Measurements from ENCODE around the gene PTPRJ. TPM values are rescaled to one million over a fixed set of nuclear protein-coding genes. Genes with fewer than 3 reads are reported as not detected.
"Not testable (repeated sequence)": the region's sequence is repeated elsewhere in the genome, so short reads cannot be mapped to it uniquely, and the experiment has no call there.

The PTPRJ gene
- total RNA-seq, 1 donor from 2014 or later = 70.3 TPM

DNA sequence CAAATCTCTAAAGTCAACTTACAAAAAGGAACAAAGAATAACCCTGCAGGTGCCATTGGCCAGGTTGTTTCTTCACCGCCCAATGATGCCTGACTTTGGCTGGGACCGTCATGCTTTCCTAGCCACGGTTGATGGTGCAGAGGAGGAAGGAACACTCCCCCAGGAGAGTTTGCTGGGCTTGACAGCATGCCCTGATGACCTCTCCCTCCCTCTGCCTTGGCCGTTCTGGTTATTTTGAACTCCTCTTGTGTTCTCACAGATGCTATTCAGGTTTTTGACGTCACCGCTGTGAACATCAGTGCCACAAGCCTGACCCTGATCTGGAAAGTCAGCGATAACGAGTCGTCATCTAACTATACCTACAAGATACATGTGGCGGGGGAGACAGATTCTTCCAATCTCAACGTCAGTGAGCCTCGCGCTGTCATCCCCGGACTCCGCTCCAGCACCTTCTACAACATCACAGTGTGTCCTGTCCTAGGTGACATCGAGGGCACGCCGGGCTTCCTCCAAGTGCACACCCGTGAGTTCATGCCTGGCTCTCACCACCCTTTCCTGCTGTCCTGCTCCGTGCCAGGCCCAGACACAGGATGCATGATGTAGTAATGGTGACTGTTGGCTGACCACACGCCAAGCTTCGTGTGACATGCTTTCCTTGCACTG, 147.3 kb downstream of the PTPRJ start:
- H3K4me3 Mint-ChIP-seq = no peak overlapping the region
- H3K4me1 Mint-ChIP-seq (ENCODE audit: low read depth) = peaks cover 36% of the 10 kb centered on the region
- peaks cover 67% of the 10 kb centered on the region for H3K36me3 Mint-ChIP-seq (ENCODE audit: low read depth)
- intact Hi-C loops (cut with micrococcal nuclease) = no loop called here
- H3K9me3 Mint-ChIP-seq = no peaks in the 10 kb centered on the region
- H3K27ac Mint-ChIP-seq = no peak overlapping the region
- H3K27me3 Mint-ChIP-seq (ENCODE audit: insufficient read depth) = no peaks in the 10 kb centered on the region
- DNase-seq (ENCODE audit: low spot score) = no peak

DNA sequence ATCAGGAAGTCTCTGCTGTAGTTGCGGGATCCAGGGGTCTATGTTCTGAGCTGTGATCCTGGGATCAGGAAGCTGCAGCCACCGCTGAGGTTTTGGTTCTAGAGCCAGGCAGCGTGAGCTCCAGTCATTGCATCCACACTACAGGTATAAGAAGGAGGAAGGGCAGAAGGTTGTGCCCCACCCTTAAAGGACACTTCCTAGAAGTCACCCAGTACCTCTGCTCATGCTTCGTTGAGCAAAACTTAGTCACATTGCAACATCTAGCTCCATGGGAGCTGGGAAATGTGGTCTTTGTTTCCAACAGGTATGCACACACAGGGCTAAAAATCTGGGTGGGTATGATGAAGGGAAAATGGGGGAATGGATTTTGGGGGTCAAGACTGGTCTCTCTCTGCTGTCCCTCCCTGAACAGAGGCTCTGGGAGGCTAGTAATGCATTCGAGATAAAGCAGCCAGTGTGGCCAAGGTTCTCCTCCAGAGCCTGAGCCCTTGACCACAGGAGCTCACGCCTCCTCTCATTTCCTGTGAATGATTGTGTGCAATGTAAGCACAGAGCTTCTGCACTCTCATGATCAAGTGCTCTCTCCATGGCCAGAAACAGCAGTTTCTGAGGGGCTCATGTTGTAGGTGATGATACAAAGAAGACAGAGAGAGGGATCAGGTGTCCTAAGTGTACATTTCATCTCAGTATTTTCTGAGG, 149.5 kb downstream of the PTPRJ start:
- H3K4me1 Mint-ChIP-seq (ENCODE audit: low read depth) = peaks cover 30% of the 10 kb centered on the region
- H3K9me3 Mint-ChIP-seq = no peaks in the 10 kb centered on the region
- DNase-seq (ENCODE audit: low spot score) = no peak
- H3K27ac Mint-ChIP-seq = peak overlapping the region; percentile 21
- H3K36me3 Mint-ChIP-seq (ENCODE audit: low read depth) = peaks cover 55% of the 10 kb centered on the region
- H3K27me3 Mint-ChIP-seq (ENCODE audit: insufficient read depth) = no peaks in the 10 kb centered on the region
- intact Hi-C loops (cut with micrococcal nuclease) = no loop called here
- H3K4me3 Mint-ChIP-seq = no peak overlapping the region

DNA sequence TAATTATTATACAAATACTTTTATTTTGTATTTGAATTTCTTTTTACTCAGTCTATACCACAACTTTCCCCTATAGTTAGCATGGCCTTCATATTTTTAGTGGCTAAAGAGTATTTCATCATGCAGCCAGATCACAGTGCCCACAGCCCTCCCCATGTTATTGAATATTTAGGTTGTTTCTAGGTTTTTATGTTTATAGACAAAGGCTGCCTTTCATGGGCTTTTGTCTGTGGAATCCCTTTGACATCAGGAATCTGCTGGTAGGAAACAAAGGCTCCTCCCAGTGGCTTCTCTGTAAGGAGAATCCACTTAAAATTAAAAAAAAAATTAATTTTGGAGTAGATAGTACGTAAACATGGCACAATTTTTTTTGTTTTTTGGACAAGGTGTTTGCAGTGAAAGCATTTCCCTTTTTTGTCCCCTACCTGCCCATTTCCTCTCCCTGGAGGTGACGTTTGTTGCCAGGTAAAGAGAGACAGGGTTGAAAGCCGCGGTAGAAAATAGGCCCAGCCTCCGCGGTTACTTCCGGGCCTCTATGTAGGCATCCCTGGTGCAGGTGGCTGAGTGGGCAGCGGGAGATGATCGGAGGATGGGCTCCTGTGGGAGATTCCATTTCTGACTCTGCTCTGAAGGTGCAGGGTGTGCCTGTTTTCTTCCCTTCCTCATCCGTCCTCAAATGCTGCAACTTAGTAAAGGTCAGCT, 154.0 kb downstream of the PTPRJ start:
- no peak overlapping the region for H3K4me3 Mint-ChIP-seq
- intact Hi-C loops (cut with micrococcal nuclease) = no loop called here
- DNase-seq (ENCODE audit: low spot score) = no peak
- H3K4me1 Mint-ChIP-seq (ENCODE audit: low read depth) = peaks cover 19% of the 10 kb centered on the region
- H3K36me3 Mint-ChIP-seq (ENCODE audit: low read depth) = peaks cover 45% of the 10 kb centered on the region
- no peaks in the 10 kb centered on the region for H3K9me3 Mint-ChIP-seq
- no peak overlapping the region for H3K27ac Mint-ChIP-seq
- no peaks in the 10 kb centered on the region for H3K27me3 Mint-ChIP-seq (ENCODE audit: insufficient read depth)

DNA sequence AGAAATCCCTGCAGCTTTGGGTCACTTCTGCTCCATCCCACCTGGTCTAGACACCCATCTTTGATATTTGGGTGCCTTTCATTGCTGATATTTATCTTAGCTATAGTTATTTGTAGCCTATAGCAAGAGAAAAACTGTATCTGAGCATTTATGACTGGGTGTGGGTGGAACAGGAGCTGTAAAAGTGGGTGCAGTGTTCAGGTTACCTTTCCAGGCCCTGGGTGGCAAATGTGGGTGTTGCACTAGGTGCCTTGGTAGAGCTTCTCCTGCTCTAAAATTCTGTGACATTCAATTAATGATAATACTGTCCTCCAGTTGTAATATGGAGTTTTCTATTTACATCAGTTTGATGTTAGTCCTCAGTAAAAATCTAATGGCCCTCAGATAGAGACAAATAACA, 157.9 kb downstream of the PTPRJ start:
- intact Hi-C loops (cut with micrococcal nuclease) = no loop called here
- H3K9me3 Mint-ChIP-seq = no peaks in the 10 kb centered on the region
- H3K36me3 Mint-ChIP-seq (ENCODE audit: low read depth) = peaks cover 47% of the 10 kb centered on the region
- peaks cover 14% of the 10 kb centered on the region for H3K4me1 Mint-ChIP-seq (ENCODE audit: low read depth)
- H3K27ac Mint-ChIP-seq = no peak overlapping the region
- H3K27me3 Mint-ChIP-seq (ENCODE audit: insufficient read depth) = no peaks in the 10 kb centered on the region
- no peak overlapping the region for H3K4me3 Mint-ChIP-seq
- DNase-seq (ENCODE audit: low spot score) = no peak

DNA sequence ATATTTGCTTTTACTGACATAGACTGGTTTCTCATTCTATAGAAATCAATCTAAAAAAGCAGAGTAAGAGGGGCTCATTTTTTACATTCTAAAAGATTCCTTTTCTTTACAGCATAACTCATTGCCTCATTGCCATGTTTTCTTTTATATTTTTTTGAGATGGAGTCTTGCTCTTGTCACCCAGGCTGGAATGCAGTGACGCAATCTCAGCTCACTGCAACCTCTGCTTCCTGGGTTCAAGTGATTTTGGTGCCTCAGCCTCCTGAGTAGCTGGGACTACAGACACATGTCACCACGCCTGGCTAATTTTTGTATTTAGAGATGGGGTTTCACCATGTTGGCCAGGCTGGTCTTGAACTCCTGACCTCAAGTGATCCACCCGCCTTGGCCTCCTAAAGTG, 159.5 kb downstream of the PTPRJ start:
- H3K27me3 Mint-ChIP-seq (ENCODE audit: insufficient read depth); H3K27ac Mint-ChIP-seq: not testable (repeated sequence)
- H3K36me3 Mint-ChIP-seq (ENCODE audit: low read depth) = peaks cover 58% of the 10 kb centered on the region

DNA sequence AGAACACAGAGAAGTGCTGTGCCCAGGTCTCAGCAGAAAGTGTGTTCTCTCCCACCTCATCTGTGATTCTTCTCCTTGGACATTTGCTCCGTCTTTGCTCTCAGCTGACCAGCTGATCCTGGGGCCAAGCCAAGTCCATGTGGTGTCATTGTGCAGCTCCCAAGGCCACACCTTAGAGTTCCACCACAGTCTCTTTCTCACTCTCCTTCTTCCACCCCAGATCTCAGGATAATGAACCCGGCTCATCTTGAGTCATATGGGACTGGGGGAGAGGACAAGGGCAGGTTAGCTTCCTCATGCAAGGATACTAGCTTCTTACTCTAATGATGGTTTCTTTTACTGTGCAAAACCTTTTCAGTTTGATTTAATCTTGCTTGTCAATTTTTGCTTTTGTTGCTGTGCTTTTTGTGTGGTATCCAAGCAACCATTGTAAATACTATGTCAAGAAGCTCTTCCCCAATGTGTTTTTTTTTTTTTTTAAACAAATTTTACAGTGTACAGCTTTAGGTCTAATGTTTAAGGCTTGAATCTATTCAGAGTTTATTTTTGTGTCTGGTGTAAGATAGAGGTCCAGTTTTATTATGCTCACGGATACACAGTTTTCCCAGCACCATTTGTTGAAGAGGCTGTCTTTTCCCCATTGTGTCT, 161.2 kb downstream of the PTPRJ start:
- no peak for DNase-seq (ENCODE audit: low spot score)
- Mint-ChIP-seq H3K36me3 (ENCODE audit: low read depth) (peaks cover 64% of the 10 kb centered on the region), H3K27me3 (ENCODE audit: insufficient read depth) (no peaks in the 10 kb centered on the region), H3K9me3 (no peaks in the 10 kb centered on the region), H3K4me3 (no peak overlapping the region), H3K27ac (peak overlapping the region; percentile 34), H3K4me1 (ENCODE audit: low read depth) (peaks cover 21% of the 10 kb centered on the region)
- intact Hi-C loops (cut with micrococcal nuclease) = no loop called here

More for the DNA sequence above, 159.5 kb downstream of the PTPRJ start:
- H3K9me3 Mint-ChIP-seq; H3K4me3 Mint-ChIP-seq; intact Hi-C loops (cut with micrococcal nuclease); DNase-seq (ENCODE audit: low spot score): not testable (repeated sequence)
- H3K4me1 Mint-ChIP-seq (ENCODE audit: low read depth) = peaks cover 14% of the 10 kb centered on the region

DNA sequence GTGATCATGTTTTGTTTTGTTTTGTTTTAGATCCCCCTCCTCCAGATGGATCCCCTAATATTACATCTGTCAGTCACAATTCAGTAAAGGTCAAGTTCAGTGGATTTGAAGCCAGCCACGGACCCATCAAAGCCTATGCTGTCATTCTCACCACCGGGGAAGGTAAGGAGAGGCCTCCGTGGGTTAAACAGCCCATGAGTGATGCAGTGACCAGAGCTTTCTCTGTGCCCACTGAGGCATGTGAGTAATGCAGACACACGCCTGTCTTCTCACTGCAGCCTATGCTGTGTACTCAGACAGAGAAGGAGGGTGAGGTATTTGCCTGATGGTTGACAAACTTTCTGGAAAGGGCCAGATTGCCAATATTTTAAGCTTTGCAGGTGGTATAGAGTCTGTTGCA, 162.5 kb downstream of the PTPRJ start:
- Mint-ChIP-seq H3K27ac (no peak overlapping the region), H3K27me3 (ENCODE audit: insufficient read depth) (no peaks in the 10 kb centered on the region), H3K36me3 (ENCODE audit: low read depth) (peaks cover 63% of the 10 kb centered on the region), H3K4me1 (ENCODE audit: low read depth) (peaks cover 16% of the 10 kb centered on the region), H3K9me3 (no peaks in the 10 kb centered on the region), H3K4me3 (no peak overlapping the region)
- DNase-seq (ENCODE audit: low spot score) = no peak
- intact Hi-C loops (cut with micrococcal nuclease) = no loop called here

DNA sequence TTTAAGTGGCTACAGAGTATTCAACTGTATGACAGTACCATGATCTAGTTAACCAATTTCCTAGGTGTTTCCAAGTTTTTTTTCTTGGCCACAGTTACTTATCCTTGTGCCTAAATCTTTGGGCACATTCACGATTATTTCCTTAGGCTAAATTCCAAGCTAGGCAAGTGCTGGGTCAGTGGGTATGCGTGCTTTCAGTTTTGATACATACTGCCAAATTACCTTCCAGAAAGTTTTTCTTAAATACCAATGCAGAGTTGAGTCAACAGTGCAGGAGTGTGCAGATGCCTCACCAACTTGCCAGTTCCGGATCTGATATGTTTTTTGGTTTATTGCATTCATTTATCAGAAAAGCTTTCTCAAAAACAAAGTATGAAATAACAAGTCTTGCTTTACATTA, 168.4 kb downstream of the PTPRJ start:
- Mint-ChIP-seq H3K4me3 (no peak overlapping the region), H3K36me3 (ENCODE audit: low read depth) (peaks cover 79% of the 10 kb centered on the region), H3K27ac (no peak overlapping the region), H3K9me3 (peaks cover 19% of the 10 kb centered on the region), H3K4me1 (ENCODE audit: low read depth) (peaks cover 13% of the 10 kb centered on the region), H3K27me3 (ENCODE audit: insufficient read depth) (no peaks in the 10 kb centered on the region)
- no peak for DNase-seq (ENCODE audit: low spot score)
- intact Hi-C loops (cut with micrococcal nuclease) = no loop called here

DNA sequence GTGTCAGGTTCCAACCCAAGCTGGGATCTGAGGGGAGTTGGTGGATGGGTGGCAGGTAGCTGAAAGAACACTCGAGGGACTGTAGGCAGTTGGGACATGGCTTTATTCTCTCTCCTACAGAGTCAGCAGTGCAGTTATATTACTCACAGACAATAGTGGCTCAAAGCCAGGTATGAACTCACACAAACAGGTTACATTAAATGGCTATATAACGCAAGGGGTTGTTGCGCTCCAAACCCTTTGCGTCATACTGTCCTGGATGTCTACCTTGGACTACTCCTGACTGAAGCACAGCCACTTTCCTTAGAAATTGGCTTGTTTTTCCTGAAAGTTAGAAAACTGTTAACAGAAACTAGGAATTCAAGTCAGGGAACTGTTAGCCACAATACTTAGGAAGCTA, 169.9 kb downstream of the PTPRJ start:
- H3K36me3 Mint-ChIP-seq (ENCODE audit: low read depth) = peaks cover 80% of the 10 kb centered on the region
- intact Hi-C loops (cut with micrococcal nuclease) = no loop called here
- H3K9me3 Mint-ChIP-seq = peaks cover 29% of the 10 kb centered on the region
- H3K4me1 Mint-ChIP-seq (ENCODE audit: low read depth) = peaks cover 17% of the 10 kb centered on the region
- H3K27me3 Mint-ChIP-seq (ENCODE audit: insufficient read depth) = no peaks in the 10 kb centered on the region
- no peak for DNase-seq (ENCODE audit: low spot score)
- H3K4me3 Mint-ChIP-seq = no peak overlapping the region
- no peak overlapping the region for H3K27ac Mint-ChIP-seq

DNA sequence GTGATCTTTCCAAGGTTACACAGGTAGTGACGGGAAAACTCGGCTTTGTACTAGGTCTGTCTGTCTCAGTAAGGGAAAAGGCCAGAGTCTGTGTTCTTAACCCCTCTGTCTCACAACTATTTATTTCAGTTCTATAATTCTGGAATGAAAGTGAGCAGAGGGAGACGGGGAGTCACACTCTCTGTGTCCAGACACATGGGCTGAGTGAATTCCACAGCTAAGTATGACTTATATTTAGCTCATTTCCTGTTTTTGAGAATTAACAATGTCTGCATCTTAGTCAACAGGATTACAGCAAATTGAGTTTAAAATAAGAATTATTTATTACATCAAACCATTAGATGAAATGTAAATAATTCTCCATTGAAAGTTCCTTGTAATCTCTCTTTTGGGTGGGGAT, 173.8 kb downstream of the PTPRJ start:
- Mint-ChIP-seq H3K27ac (no peak overlapping the region), H3K4me3 (no peak overlapping the region), H3K9me3 (peaks cover 29% of the 10 kb centered on the region), H3K36me3 (ENCODE audit: low read depth) (peaks cover 76% of the 10 kb centered on the region), H3K27me3 (ENCODE audit: insufficient read depth) (no peaks in the 10 kb centered on the region), H3K4me1 (ENCODE audit: low read depth) (peaks cover 7% of the 10 kb centered on the region)
- DNase-seq (ENCODE audit: low spot score) = no peak
- intact Hi-C loops (cut with micrococcal nuclease) = no loop called here

DNA sequence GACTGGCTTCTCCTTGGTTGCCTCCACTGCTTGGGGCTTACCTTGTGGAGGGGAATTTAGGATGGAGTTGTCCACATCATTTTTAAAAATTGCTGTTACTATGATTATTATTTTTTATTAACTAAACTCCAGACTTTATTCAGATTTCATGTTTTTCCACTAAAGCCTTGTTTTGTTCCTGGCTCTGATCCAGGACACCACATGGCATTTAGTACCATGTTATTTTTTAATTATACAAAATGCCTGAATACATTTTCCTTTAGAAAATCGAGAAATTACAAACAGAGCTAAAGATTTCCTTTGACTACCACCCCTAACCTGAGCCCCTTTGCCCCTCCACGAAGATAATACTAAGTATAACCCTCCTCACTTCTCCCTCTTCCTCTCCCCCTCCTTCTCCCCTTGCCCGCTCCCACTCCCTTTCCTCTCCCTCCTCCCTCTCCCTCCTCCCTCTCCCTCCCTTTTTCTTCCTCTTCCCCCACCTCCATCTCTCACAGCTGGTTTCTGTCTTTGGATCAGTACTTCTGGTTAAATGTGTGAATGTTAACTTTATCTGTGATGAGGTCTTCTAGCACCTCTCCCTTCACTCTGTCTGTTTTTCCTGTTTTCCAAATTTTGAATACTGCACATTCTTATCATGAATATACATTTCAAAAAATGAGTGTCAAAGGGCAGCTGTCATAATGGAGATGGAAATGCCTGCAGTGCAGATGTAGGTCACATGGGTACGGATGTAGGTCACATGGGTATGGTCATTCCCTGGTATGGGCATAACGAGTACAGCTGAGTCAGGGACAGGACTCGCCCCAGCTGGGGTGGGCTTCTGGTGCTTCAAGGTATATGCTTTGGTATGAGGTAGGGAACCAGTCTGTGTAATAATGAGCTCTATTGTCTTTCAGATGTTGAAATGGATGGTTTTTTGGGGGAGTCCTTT, 181.9 kb downstream of the PTPRJ start:
- no peak for DNase-seq (ENCODE audit: low spot score)
- peaks cover 49% of the 10 kb centered on the region for H3K36me3 Mint-ChIP-seq (ENCODE audit: low read depth)
- no peaks in the 10 kb centered on the region for H3K4me1 Mint-ChIP-seq (ENCODE audit: low read depth)
- H3K27ac Mint-ChIP-seq = no peak overlapping the region
- H3K27me3 Mint-ChIP-seq (ENCODE audit: insufficient read depth) = no peaks in the 10 kb centered on the region
- intact Hi-C loops (cut with micrococcal nuclease) = no loop called here
- no peaks in the 10 kb centered on the region for H3K9me3 Mint-ChIP-seq
- no peak overlapping the region for H3K4me3 Mint-ChIP-seq

DNA sequence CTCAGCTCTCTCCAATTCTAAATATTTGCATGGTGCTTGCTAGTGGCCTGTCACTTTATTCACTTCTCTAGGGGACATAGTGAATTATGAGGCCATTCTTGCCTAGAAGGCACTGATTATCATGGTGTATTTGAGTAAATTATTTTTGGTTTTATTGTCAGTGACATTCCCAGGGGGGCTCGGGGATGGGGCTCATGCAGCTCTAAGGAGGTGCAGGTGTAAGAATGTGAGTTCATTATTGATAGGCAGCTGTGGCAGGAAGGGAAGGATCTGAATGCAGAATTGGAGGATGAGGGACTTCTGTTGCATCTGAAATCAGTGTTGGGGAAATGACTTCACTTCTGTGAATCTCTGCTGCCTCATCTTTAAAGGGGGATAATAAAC, 182.5 kb downstream of the PTPRJ start:
- H3K27ac Mint-ChIP-seq = no peak overlapping the region
- no peaks in the 10 kb centered on the region for H3K9me3 Mint-ChIP-seq
- no peaks in the 10 kb centered on the region for H3K27me3 Mint-ChIP-seq (ENCODE audit: insufficient read depth)

More for the DNA sequence above, 182.5 kb downstream of the PTPRJ start:
- no peak for DNase-seq (ENCODE audit: low spot score)
- H3K4me3 Mint-ChIP-seq = no peak overlapping the region
- intact Hi-C loops (cut with micrococcal nuclease) = no loop called here
- H3K4me1 Mint-ChIP-seq (ENCODE audit: low read depth) = no peaks in the 10 kb centered on the region
- peaks cover 49% of the 10 kb centered on the region for H3K36me3 Mint-ChIP-seq (ENCODE audit: low read depth)

Data from activated T-helper 1 cell treated with anti-CD3 and anti-CD28 coated beads, Interleukin-12 subunit alpha, Interleukin-12 subunit beta, Interleukin-2, Interleukin-4 antibody, amounts not matched to agents 30 ng/mL and 10 ng/mL and 1 ng/mL, durations not matched to agents 14 hours and 24 hours and 36 hours (primary cell).